DOHH2 (cell line): Measurements from ENCODE around the gene C14orf132.

Experiments used
- H3F3A ChIP-seq: fragments of 200-600 bp; sonication (generic), shearing (Covaris generic); 2 replicates; pipeline ENCODE4 v1.6.0; 2016; ENCODE audit warnings: antibody characterized with exemption, mild to moderate bottlenecking; ENCODE audit not compliant: control insufficient read depth, insufficient read depth
- H3K27ac ChIP-seq: fragments of 200-600 bp; sonication (generic); 2 replicates; pipeline ENCODE4 v1.5.1; 2014; ENCODE audit warnings: low read depth, mild to moderate bottlenecking, low read length, moderate library complexity
- H3K27me3 ChIP-seq: fragments of 200-600 bp; sonication (generic); 2 replicates; pipeline ENCODE4 v1.6.1; 2014; ENCODE audit warnings: mild to moderate bottlenecking, low read length, mixed read lengths; ENCODE audit not compliant: control insufficient read depth
- H3K36me3 ChIP-seq: fragments of 200-600 bp; sonication (generic); 2 replicates; pipeline ENCODE4 v1.6.1; 2014; ENCODE audit warnings: mild to moderate bottlenecking, low read length, moderate library complexity, mixed read lengths; ENCODE audit not compliant: control insufficient read depth
- H3K4me1 ChIP-seq: fragments of 200-600 bp; sonication (generic); 2 replicates; pipeline ENCODE4 v1.6.1; 2014; ENCODE audit warnings: mild to moderate bottlenecking, low read length, mixed read lengths; ENCODE audit not compliant: control insufficient read depth
- H3K4me2 ChIP-seq: fragments of 200-600 bp; sonication (generic); 2 replicates; pipeline ENCODE4 v1.6.0; 2014; ENCODE audit warnings: mild to moderate bottlenecking, low read length, moderate library complexity
- H3K4me3 ChIP-seq: fragments of 200-600 bp; sonication (generic); 2 replicates; pipeline ENCODE4 v1.5.1; 2014; ENCODE audit warnings: mild to moderate bottlenecking, low read length, mixed read lengths
- H3K79me2 ChIP-seq: fragments of 200-600 bp; sonication (generic); 2 replicates; pipeline ENCODE4 v1.6.1; 2014; ENCODE audit warnings: mild to moderate bottlenecking, low read length, mixed read lengths; ENCODE audit not compliant: control insufficient read depth
- H3K9me2 ChIP-seq: fragments of 200-600 bp; sonication (generic); replicated peaks from 2 replicates; pipeline ENCODE4 v1.6.1; 2014; ENCODE audit warnings: mild to moderate bottlenecking, low read length, mixed read lengths; ENCODE audit not compliant: control insufficient read depth
- H3K9me3 ChIP-seq: fragments of 200-600 bp; sonication (generic); 2 replicates; pipeline ENCODE4 v1.6.1; 2014; ENCODE audit warnings: antibody characterized with exemption, low read length, mixed read lengths; ENCODE audit not compliant: control insufficient read depth, insufficient read depth
- H4K20me1 ChIP-seq: fragments of 200-600 bp; sonication (generic); 2 replicates; pipeline ENCODE4 v1.6.0; 2014; ENCODE audit warnings: low read depth, mild to moderate bottlenecking, antibody characterized with exemption, low read length, moderate library complexity; ENCODE audit not compliant: control insufficient read depth, insufficient read depth
- CTCF ChIP-seq: fragments of 200-600 bp; sonication (generic); IDR thresholded peaks from one replicate; pipeline ENCODE4 v1.5.1; 2014; ENCODE audit warnings: antibody characterized with exemption, mild to moderate bottlenecking, low read depth, low read length; ENCODE audit not compliant: poor library complexity, severe bottlenecking
- EZH2phosphoT487 ChIP-seq: fragments of 200-600 bp; sonication (generic); IDR thresholded peaks from 2 replicates; pipeline ENCODE4 v1.6.1; 2017; ENCODE audit warnings: borderline replicate concordance, mild to moderate bottlenecking, antibody characterized with exemption, low read length, moderate library complexity, mixed read lengths

C14orf132 gene

GRCh38 chr14:96035456-96035855, 3.7 kb upstream of the C14orf132 start:
- Histone ChIP-seq H3K79me2 (no peaks in the 10 kb centered on the region), H3K4me1 (no peaks in the 10 kb centered on the region), H3K9me2 (no peaks in the 10 kb centered on the region), H3K36me3 (no peaks in the 10 kb centered on the region), H3K4me3 (no peak overlapping the region), H4K20me1 (no peaks in the 10 kb centered on the region), H3K9me3 (no peaks in the 10 kb centered on the region), H3K4me2 (no peak overlapping the region), H3F3A (no peaks in the 10 kb centered on the region), H3K27me3 (peaks cover 32% of the 10 kb centered on the region), H3K27ac (no peak overlapping the region)
- TF ChIP-seq EZH2phosphoT487 (no peak), CTCF (no peak)

GRCh38 chr14:96037891-96038557, 1.1 kb upstream of the C14orf132 start:
- no peak for TF ChIP-seq EZH2phosphoT487
- TF ChIP-seq CTCF = no peak
- H3K4me2 ChIP-seq = no peak overlapping the region
- no peaks in the 10 kb centered on the region for H3K79me2 ChIP-seq
- H3K36me3 ChIP-seq = no peaks in the 10 kb centered on the region
- no peaks in the 10 kb centered on the region for H4K20me1 ChIP-seq
- no peaks in the 10 kb centered on the region for H3K4me1 ChIP-seq
- H3K9me3 ChIP-seq = no peaks in the 10 kb centered on the region
- peaks cover 38% of the 10 kb centered on the region for H3K27me3 ChIP-seq
- no peaks in the 10 kb centered on the region for H3K9me2 ChIP-seq
- H3K27ac ChIP-seq = no peak overlapping the region
- no peak overlapping the region for H3K4me3 ChIP-seq
- H3F3A ChIP-seq = no peaks in the 10 kb centered on the region

GRCh38 chr14:96038558-96038919, 623 bp upstream of the C14orf132 start:
- Histone ChIP-seq H3K9me3 (no peaks in the 10 kb centered on the region), H3K4me2 (no peak overlapping the region)

More at GRCh38 chr14:96038558-96038919, 623 bp upstream of the C14orf132 start:
- no peaks in the 10 kb centered on the region for H4K20me1 ChIP-seq
- no peaks in the 10 kb centered on the region for H3K36me3 ChIP-seq
- no peaks in the 10 kb centered on the region for H3K79me2 ChIP-seq
- H3K4me1 ChIP-seq = no peaks in the 10 kb centered on the region
- H3K9me2 ChIP-seq = no peaks in the 10 kb centered on the region
- peaks cover 38% of the 10 kb centered on the region for H3K27me3 ChIP-seq
- no peaks in the 10 kb centered on the region for H3F3A ChIP-seq
- H3K4me3 ChIP-seq = no peak overlapping the region
- no peak for TF ChIP-seq EZH2phosphoT487
- no peak for TF ChIP-seq CTCF
- no peak overlapping the region for H3K27ac ChIP-seq
